Activated CD4-positive, CD25-positive, alpha-beta regulatory T cell treated with anti-CD3 and anti-CD28 coated beads, Interleukin-2, amount 50 U/mL, for 16 hours (primary cell): ENCODE measurements around the gene RPP40.
A peak's percentile ranks its signal among the peaks of the same experiment; 100 is the strongest.
"Not testable (repeated sequence)": the region's sequence is repeated elsewhere in the genome, so short reads cannot be mapped to it uniquely, and the experiment has no call there.

Experiments
- DNase-seq: peaks from one replicate; pipeline ENCODE4 v3.0.0-alpha.2; 2020; ENCODE audit warnings: low read depth, low spot score

The RPP40 gene

DNA sequence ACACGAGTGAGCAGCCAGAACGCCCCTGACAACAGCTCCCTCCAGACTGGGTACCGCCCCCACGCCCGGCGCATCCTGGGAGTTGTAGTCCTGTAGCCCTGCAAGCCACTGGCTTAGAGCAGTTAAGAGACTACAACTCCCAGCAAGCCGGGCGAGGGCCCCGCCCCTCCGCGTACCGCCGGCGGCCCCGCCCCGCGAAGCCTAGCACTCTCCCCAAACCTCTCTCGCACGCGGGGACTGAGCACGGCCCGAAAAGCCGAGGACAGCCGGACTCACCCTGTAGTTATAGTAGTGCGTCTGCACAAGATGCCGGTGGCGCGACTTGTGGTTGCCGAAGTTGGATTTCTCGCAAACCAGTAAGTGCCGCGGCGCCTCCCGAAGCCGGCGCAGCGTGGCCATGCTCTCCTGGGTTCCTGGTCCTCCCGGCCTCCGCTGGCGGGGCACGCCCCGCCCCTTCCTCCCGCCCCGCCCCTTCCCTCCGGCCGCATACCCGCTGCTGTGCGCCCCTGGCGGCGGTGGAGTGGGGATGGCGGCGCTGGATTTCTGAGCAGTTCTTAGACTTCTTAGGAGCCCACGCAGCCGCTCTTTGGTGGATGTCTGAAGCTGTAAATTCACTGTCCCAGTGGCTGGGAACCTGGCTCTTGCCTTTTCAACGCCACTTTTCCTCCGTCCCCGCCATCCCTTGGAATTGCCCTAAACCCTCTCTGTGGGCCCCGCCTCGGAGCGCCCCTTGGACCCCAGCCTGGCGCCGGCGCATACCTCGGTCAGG lies at the start of gene RPP40:
RPP40 (minus strand) TSS at position 434 of the 769 bp plus-strand sequence; CDS start at position 399, 35 bp downstream.
- peak; percentile 97 for DNase-seq

DNA sequence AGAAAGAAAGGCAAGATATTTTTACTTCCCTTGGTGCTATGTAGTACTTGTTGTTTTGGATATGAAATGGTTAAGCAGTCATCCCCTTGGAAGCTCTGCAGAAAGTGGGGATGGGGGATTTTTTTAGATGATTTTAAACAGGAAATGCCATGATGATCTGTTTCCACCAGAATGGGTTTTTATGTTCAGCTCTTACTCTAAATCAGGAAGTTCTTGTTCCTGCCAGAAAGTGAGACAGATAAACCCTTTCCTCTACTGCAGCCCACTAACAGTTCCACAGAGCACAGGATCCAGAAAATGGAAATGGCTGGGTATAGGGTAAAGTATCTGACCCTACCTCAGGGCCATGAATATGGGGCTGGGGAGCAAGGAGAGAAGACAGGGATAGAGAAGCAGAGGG lies 49.2 kb upstream of the RPP40 start:
- DNase-seq, result no peak

GRCh38 chr6:5051394-5051793 lies 47.6 kb upstream of the RPP40 start:
- no peak for DNase-seq

DNA sequence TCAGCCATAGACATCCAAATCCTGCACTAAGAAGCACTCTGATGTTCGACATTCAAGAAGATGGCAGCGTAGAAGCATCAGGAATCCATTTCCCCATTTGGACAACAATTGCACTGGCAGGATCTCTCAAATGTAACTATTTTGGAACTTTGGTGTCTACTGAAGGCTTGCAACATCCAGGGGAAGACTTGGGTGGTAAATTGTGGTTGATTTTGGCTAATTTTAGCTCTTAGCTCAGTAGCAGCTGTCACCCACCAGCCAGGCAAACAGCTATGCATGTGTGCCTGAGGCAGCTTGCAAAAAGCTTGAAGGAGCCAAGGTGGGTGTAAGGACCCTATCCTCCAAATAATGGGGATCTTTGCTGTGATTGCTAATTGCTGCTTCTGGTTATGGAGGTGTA lies 46.2 kb upstream of the RPP40 start:
- DNase-seq, result no peak

- no peak for DNase-seq
Observed at GRCh38 chr6:5046430-5046829, 42.6 kb upstream of the RPP40 start.

DNA sequence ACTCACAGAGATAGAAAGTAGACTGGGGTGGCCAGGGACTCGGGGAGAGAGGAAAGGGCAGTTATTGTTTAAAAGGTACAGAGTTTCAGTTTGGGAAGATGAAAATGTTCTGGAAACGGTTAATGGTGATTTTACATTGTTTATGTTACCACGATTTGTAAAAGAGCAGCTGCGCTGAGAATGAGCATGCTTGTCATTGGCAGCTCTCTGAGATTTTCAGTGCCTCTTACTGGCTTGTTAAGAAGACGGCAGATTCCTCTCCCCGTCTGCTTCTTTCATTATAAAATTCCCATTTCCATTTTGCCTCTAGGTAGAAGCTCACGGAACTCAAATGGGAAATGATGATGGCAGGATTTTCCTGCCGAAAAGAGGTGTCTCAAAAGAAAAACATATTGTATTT lies 41.6 kb upstream of the RPP40 start:
- DNase-seq, result no peak

DNA sequence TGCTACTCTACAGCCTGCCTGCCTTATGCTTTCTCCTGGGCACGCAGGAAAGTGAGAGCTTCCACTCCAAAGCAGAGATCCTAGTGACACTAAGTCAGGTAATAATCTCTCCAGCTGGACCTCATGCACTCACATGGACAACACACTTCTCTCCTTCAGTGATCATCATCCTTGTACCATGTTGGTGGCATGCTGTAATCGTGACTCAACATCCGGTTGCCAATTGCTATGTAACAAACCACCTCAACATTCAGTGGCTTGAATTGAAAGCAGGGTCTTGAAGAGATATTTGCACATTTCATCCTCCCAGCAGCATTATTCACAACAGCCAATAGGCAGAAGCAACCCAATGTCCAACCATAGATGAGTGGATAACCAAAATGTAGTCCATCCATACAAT lies 41.0 kb upstream of the RPP40 start:
- DNase-seq, result no peak

DNA sequence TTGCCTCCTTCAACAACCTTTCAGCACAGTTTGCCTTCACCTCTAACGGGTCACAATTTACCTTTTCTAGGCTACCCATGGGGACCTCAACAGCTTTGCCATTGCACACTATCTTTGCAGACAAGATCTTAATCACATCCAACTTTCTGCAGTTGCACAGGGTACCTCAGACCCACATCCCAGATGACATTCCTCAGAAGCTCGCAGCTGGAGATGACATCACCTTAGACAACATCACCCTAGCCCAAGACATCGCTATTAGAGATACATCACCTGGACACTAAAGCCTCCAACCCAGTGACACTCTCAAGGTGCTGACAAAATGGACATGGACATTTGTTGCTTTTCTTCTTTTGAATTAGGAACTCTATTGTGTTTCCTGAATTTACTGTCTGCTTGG lies 38.6 kb upstream of the RPP40 start:
- no peak for DNase-seq

DNA sequence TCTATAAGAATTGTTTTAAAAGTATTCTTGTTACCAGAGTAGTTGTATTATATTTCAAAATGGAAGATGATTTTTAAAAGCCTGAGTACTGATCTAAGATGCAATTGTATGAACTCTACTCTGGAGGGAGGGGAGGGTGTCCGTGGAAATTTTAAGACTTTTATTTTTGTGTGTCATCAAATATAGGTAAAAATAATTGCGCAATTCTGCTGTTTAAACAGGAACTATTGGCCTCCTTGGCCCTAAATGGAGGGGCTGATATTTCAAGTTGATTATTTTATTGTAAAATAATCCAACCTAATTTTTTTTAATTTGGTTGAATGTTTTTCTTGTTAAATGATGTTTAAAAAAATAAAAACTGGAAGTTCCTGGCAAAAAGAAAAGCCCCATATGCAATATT lies 38.1 kb upstream of the RPP40 start:
- no peak for DNase-seq

- DNase-seq, result no peak
Observed at GRCh38 chr6:5036269-5036668, 32.4 kb upstream of the RPP40 start.

DNA sequence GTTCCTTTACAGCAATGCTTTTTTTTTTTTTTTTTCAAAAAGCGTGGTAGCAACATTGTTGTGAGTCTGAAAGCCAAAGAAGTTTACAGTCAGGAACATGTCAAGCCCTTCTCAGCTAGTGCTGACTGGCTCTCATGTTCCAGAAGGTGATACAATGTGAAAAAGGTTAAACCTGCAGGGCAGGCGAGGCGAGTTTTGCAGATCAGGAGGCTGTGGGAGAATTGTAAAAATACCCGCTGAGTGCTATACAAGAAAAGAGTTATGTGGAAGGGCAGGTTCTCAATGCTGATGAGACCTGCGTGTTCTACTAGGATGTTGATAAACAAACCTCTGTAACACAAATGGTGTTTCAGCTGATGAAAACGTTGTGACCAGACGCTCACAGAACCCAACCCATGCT lies 30.9 kb upstream of the RPP40 start:
- DNase-seq, result no peak

- no peak for DNase-seq
Observed at GRCh38 chr6:5034328-5034727, 30.5 kb upstream of the RPP40 start.

DNA sequence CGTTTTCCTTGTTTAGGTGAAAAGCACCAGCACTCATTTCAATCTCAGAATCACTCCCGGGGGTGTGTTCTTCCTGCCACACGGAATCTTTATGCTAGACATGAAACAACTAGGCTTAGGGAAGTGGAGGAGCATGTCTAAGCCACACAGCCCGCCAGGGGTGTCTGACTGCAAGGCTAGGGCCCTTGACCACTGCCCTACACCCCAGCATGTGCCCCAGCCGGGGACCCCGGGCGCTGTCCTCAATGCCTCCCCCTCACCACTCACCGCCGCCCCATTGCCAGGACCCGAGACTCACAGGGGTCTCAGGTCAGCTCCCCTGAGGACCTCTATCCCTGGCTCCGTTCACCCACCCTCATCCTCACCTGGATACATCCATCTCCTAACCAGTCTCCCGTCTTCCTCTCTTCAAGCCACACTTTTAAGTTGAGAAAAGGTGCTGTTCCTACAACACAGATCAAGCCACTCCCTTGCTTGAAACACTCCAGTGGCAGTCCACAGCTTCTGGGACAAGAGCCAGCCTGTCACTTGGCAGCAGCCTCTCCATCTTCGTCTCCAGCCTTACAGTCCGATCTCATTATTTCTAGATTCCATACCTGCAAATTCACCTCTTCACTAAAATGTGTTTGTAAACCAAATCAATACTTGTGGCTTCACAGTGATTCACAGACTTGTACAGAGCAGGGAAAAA lies 29.5 kb upstream of the RPP40 start:
- DNase-seq, result not testable (repeated sequence)

GRCh38 chr6:5032706-5033105 lies 28.9 kb upstream of the RPP40 start:
- not testable (repeated sequence) for DNase-seq

GRCh38 chr6:5031150-5031549 lies 27.3 kb upstream of the RPP40 start:
- DNase-seq, result no peak

DNA sequence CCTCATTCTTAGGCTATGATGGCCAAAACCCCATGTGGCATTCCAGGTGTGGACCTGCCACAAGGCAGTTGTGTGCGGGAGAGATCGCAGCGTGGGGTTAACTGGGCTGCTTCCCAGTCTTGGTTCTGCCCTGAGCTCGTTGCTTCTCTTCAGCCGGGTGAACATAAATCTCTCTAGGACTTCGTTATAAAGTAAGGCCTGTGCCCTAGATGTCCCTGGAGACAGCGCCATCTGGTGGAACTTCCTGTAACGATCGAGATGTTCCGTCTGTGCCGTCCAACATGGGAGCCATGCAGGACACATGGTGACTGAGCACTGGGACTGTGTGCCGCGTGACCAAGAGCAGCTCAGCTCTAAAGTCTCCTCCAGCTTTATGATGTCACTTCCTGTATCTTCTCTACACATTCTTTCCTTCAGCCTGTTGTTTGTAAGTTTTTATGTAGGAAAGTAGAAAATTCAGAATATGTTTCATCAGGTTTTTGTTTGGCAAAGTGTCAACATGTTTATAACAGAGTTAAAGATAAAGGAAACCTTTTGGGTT lies 26.8 kb upstream of the RPP40 start:
- DNase-seq, result peak; percentile 47

- no peak for DNase-seq
Observed at GRCh38 chr6:5029609-5030008, 25.8 kb upstream of the RPP40 start.

GRCh38 chr6:5028921-5029320 lies 25.1 kb upstream of the RPP40 start:
- no peak for DNase-seq

GRCh38 chr6:5028301-5028700 lies 24.5 kb upstream of the RPP40 start:
- DNase-seq, result no peak

DNA sequence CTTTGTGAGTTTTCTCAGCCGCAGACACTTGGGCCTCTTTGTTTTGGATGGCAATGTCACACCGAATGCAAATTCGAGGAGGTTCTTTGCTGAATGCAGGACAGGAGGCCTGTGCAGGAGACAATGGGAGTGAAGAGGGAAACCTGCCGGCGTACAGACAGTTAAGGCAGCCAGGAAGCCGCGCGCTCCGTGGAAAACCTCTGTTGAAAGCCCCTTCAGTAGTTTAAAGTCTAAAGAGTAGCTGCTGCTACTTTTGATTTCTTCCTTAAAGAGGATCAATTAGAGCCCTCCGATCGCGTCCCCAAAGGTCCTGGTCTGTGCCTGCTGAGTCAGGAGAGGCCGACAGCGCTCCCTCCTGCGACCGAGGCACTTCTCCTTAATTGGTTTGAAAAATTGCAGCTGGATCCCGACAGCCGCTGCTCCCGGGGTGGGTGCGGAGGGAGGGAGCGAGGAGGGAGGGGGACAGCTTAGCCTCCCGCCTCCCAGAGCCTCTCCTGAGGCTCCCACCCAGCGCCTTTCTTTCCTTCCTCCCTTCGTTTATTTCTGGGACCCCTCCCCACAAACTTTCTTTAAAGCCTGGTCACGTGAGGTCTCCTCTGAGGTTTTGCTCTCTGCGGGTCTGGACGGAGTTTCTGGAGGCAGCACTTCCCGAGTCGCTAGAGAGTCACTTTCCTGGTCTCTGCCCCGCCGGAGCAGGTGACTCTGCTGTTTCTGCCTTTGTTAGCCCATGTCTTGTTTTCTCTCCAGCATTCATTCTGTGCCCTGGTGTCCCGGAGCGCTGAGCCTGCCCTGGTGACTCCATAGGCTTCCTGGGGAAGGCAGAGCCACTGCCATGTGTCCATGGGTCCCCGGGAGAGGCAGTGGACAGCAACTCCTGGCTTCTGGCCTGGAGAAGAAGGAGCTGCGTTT lies 22.3 kb upstream of the RPP40 start:
- DNase-seq, result no peak

GRCh38 chr6:5023923-5024322 lies 20.1 kb upstream of the RPP40 start:
- DNase-seq, result no peak

DNA sequence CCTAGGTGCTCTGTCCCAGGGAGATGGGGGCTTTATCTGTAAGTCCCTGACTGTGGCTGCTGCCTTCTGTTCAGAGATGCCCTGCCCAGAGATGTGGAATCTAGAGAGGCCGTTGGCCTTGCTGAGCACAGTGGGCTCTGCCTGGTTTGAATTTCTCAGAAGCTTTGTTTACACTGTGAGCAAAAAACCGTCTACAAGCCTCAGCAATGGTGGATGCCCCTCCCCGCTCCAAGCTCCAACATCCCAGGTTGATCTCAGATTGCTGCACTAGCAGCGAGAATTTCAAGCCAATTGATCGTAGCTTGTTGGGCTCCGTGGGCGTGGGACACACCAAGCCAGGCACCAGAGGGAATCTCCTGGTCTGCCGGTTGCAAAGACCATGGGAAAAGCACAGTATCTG lies 16.3 kb upstream of the RPP40 start:
- no peak for DNase-seq
